ENCODE results near the gene MAMDC4. TPM values are rescaled to one million over a fixed set of nuclear protein-coding genes. Genes with fewer than 3 reads are reported as not detected.

MAMDC4 gene
- total and polyA plus RNA-seq, 2 of the 13 experiments (the other 11 are each of a cell fraction or from before 2014, with no cell fraction given) = 6.0 to 6.8 TPM

DNA sequence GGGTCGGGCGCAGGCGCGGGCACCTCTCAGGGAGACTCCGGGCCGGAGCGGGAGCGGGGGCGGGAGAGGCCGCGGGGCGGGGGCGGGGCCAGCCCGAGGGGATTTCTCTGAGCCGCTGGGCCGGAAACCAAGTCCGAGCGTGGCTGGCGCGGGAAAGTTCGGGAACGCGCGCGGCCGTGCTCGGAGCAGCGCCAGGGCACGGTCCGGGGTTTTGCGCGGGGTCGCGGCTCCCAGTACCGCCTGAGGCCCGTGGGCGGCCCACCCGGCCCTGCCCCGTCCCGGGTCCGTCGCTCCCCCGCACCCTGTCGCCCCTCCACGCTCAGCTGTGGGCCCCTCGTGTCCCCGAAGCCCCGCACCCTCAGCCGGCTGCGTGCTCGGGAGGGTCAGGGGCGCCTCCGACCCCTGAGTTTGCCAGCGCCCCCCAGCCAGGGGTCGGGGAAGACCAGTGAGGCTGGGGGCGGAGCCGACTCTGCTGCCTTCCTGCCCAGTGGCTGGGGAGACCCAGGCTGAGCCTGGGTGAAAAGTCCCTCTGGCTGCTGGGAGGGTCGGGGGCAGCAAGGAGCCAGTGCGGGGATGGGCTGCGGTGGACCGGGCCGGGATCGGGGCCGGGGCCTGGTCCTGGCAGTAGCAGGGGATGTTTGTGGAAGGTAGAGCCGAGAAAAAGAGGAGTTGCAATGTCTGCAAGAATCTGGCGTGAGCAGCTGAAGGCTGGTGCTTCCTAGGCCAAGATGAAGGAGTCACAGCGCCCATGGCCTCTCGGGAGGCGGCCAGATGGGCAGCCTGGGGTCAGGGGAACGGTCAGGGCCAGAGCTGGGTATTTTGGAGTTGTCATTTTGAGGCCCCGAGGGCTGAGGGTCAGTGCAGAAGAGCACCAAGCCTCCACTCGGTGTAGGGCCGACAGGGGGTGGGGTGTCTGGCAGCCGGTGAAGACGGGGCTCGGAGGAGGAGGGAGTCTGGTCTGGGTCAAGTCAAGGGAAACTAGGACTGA is 34.8 kb downstream of the MAMDC4 start (continued):
- TF ChIP-seq, protein P1, sequence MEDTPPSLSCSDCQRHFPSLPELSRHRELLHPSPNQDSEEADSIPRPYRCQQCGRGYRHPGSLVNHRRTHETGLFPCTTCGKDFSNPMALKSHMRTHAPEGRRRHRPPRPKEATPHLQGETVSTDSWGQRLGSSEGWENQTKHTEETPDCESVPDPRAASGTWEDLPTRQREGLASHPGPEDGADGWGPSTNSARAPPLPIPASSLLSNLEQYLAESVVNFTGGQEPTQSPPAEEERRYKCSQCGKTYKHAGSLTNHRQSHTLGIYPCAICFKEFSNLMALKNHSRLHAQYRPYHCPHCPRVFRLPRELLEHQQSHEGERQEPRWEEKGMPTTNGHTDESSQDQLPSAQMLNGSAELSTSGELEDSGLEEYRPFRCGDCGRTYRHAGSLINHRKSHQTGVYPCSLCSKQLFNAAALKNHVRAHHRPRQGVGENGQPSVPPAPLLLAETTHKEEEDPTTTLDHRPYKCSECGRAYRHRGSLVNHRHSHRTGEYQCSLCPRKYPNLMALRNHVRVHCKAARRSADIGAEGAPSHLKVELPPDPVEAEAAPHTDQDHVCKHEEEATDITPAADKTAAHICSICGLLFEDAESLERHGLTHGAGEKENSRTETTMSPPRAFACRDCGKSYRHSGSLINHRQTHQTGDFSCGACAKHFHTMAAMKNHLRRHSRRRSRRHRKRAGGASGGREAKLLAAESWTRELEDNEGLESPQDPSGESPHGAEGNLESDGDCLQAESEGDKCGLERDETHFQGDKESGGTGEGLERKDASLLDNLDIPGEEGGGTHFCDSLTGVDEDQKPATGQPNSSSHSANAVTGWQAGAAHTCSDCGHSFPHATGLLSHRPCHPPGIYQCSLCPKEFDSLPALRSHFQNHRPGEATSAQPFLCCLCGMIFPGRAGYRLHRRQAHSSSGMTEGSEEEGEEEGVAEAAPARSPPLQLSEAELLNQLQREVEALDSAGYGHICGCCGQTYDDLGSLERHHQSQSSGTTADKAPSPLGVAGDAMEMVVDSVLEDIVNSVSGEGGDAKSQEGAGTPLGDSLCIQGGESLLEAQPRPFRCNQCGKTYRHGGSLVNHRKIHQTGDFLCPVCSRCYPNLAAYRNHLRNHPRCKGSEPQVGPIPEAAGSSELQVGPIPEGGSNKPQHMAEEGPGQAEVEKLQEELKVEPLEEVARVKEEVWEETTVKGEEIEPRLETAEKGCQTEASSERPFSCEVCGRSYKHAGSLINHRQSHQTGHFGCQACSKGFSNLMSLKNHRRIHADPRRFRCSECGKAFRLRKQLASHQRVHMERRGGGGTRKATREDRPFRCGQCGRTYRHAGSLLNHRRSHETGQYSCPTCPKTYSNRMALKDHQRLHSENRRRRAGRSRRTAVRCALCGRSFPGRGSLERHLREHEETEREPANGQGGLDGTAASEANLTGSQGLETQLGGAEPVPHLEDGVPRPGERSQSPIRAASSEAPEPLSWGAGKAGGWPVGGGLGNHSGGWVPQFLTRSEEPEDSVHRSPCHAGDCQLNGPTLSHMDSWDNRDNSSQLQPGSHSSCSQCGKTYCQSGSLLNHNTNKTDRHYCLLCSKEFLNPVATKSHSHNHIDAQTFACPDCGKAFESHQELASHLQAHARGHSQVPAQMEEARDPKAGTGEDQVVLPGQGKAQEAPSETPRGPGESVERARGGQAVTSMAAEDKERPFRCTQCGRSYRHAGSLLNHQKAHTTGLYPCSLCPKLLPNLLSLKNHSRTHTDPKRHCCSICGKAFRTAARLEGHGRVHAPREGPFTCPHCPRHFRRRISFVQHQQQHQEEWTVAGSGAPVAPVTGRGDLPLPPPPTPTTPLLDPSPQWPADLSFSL (CRISPR knock-in tag; IDR thresholded peaks at IDR 0.05) = no peak
- TF ChIP-seq, protein P2, sequence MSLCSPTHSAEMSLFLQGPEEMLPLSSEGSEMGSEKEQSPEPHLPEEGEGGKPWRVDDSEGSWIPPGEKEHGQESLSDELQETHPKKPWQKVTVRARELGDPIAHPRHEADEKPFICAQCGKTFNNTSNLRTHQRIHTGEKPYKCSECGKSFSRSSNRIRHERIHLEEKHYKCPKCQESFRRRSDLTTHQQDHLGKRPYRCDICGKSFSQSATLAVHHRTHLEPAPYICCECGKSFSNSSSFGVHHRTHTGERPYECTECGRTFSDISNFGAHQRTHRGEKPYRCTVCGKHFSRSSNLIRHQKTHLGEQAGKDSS (CRISPR knock-in tag; IDR thresholded peaks at IDR 0.05; ENCODE audit: borderline replicate concordance, low read depth) = no peak; the same call in 1 of the 2 replicates
- TF ChIP-seq PHF8 (CRISPR knock-in tag; IDR thresholded peaks at IDR 0.05) (peak; percentile 52; the same call in 1 of the 2 replicates), KDM5A (IDR thresholded peaks at IDR 0.05; ENCODE audit: borderline replicate concordance, low read length) (no peak), SATB2 (CRISPR knock-in tag; IDR thresholded peaks at IDR 0.05) (no peak), KLF11 (CRISPR knock-in tag; IDR thresholded peaks at IDR 0.05) (no peak), SIN3B (IDR thresholded peaks at IDR 0.05; ENCODE audit: low read length) (no peak), ZNF616 (CRISPR knock-in tag; IDR thresholded peaks at IDR 0.05; ENCODE audit: low read depth) (no peak), GATAD2A (CRISPR knock-in tag; IDR thresholded peaks at IDR 0.05) (no peak), ZNF354B (CRISPR knock-in tag; IDR thresholded peaks at IDR 0.05) (no peak), ZNF83 (CRISPR knock-in tag; IDR thresholded peaks at IDR 0.05; ENCODE audit: borderline replicate concordance) (no peak), ZNF850 (CRISPR knock-in tag; conservative IDR thresholded peaks at IDR 0.05) (no peak)
- TF ChIP-seq, protein P3, sequence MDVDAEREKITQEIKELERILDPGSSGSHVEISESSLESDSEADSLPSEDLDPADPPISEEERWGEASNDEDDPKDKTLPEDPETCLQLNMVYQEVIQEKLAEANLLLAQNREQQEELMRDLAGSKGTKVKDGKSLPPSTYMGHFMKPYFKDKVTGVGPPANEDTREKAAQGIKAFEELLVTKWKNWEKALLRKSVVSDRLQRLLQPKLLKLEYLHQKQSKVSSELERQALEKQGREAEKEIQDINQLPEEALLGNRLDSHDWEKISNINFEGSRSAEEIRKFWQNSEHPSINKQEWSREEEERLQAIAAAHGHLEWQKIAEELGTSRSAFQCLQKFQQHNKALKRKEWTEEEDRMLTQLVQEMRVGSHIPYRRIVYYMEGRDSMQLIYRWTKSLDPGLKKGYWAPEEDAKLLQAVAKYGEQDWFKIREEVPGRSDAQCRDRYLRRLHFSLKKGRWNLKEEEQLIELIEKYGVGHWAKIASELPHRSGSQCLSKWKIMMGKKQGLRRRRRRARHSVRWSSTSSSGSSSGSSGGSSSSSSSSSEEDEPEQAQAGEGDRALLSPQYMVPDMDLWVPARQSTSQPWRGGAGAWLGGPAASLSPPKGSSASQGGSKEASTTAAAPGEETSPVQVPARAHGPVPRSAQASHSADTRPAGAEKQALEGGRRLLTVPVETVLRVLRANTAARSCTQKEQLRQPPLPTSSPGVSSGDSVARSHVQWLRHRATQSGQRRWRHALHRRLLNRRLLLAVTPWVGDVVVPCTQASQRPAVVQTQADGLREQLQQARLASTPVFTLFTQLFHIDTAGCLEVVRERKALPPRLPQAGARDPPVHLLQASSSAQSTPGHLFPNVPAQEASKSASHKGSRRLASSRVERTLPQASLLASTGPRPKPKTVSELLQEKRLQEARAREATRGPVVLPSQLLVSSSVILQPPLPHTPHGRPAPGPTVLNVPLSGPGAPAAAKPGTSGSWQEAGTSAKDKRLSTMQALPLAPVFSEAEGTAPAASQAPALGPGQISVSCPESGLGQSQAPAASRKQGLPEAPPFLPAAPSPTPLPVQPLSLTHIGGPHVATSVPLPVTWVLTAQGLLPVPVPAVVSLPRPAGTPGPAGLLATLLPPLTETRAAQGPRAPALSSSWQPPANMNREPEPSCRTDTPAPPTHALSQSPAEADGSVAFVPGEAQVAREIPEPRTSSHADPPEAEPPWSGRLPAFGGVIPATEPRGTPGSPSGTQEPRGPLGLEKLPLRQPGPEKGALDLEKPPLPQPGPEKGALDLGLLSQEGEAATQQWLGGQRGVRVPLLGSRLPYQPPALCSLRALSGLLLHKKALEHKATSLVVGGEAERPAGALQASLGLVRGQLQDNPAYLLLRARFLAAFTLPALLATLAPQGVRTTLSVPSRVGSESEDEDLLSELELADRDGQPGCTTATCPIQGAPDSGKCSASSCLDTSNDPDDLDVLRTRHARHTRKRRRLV (CRISPR knock-in tag; IDR thresholded peaks at IDR 0.05) = no peak
- TF ChIP-seq, protein P4, sequence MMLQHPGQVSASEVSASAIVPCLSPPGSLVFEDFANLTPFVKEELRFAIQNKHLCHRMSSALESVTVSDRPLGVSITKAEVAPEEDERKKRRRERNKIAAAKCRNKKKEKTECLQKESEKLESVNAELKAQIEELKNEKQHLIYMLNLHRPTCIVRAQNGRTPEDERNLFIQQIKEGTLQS (CRISPR knock-in tag; IDR thresholded peaks at IDR 0.05) = 0 out of 2 replicates have a peak, but pooled peaks have one; percentile 10
- TF ChIP-seq, protein P5, sequence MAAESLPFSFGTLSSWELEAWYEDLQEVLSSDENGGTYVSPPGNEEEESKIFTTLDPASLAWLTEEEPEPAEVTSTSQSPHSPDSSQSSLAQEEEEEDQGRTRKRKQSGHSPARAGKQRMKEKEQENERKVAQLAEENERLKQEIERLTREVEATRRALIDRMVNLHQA (CRISPR knock-in tag; IDR thresholded peaks at IDR 0.05) = no peak
